Vagina (tissue), 2 donors: ENCODE results near the gene RIC1. TPM values are rescaled to one million over a fixed set of nuclear protein-coding genes. Genes with fewer than 3 reads are reported as not detected.
"Not testable (repeated sequence)": the region's sequence is repeated elsewhere in the genome, so short reads cannot be mapped to it uniquely, and the experiment has no call there.

Experiments used
- DNase-seq, 2 donors: peaks; one replicate each; pipeline ENCODE4 v3.0.0-alpha.2; 2017; ENCODE audit errors: extremely low spot score in 2 of 2
- H3K27ac ChIP-seq: fragments of 200-600 bp; sonication (generic); one replicate; pipeline ENCODE4 v1.5.1; 2019
- H3K27me3 ChIP-seq: fragments of 200-600 bp; sonication (generic); one replicate; pipeline ENCODE4 v1.5.1; 2019
- H3K36me3 ChIP-seq, 2 donors: fragments of 200-600 bp; sonication (generic); one replicate each; pipeline ENCODE4 v1.5.1; 2017 to 2019
- H3K4me1 ChIP-seq: fragments of 200-600 bp; sonication (generic); one replicate; pipeline ENCODE4 v1.5.1; 2019
- H3K4me3 ChIP-seq, 2 donors: fragments of 200-600 bp; sonication (generic); 1 replicate in 1 of 2; 2 replicates in 1 of 2; pipeline ENCODE4 v1.5.1; 2016 to 2019
- H3K9me3 ChIP-seq: fragments of 200-600 bp; sonication (generic); one replicate; pipeline ENCODE4 v1.5.1; 2019
- POLR2A ChIP-seq, 2 donors: fragments of 450-650 bp; IDR thresholded peaks; one replicate each; pipeline ENCODE4 v1.6.1; 2017; ENCODE audit warnings: antibody characterized with exemption in 2 of 2, mild to moderate bottlenecking in 2 of 2, moderate library complexity in 2 of 2
- POLR2AphosphoS5 ChIP-seq, 2 donors: sonication (generic); formaldehyde crosslinking; IDR thresholded peaks; one replicate each; pipeline ENCODE4 v1.9.0; 2017; ENCODE audit warnings: antibody characterized with exemption in 2 of 2, mild to moderate bottlenecking in 2 of 2, low read depth in 1 of 2; ENCODE audit not compliant: insufficient read depth in 1 of 2
- intact Hi-C: fragments of 100-400 bp; cut with DNase I; formaldehyde crosslinking; loops from one replicate; pipeline ENCODE4 v1.15.1; 2023
- total RNA-seq: library from RNA; depleted of rRNA; stranded (reverse); fragments of >200 nt; gene quantifications from one replicate; pipeline ENCODE4 v1.2.3, GENCODE V29; 2016
- TF ChIP-seq, protein P1 (sequence below), 3 experiments: fragments of 450-650 bp in 2 of 3; fragments of 200-600 bp in 1 of 3; sonication (generic) in 1 of 3; IDR thresholded peaks; one replicate each; pipeline ENCODE4 v1.5.1; 2017 to 2019; ENCODE audit warnings: antibody characterized with exemption in 3 of 3, mild to moderate bottlenecking in 2 of 3, moderate library complexity in 2 of 3

RIC1 gene
- total RNA-seq, 1 donor from 2014 or later, result 49.8 TPM

DNA sequence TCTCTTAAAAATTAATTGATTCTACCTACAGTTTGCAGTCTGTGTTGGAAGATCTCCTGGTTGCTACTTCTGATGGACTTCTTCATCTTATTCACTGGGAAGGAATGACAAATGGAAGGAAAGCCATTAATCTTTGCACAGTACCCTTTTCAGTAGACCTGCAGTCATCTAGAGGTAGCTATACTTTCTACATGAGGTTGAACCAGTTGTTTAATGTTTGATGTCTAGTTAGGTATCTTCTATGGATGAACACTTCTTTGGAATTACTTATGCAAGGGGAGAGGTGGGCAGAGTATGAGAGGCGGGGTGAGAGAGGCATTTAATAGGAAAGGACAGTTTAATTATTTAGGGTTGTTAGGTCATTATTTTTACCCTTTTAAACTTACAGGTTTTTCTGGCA is 91.2 kb downstream of the RIC1 start:
- no peaks in the 10 kb centered on the region for H3K9me3 ChIP-seq
- H3K36me3 ChIP-seq, result peaks cover 0 to 23% of the 10 kb centered on the region in 2 donors
- no peak for DNase-seq
- intact Hi-C loops, result no loop called here
- H3K4me1 ChIP-seq, result peaks cover 10% of the 10 kb centered on the region
- H3K27ac ChIP-seq, result no peak overlapping the region
- H3K27me3 ChIP-seq, result no peaks in the 10 kb centered on the region
- H3K4me3 ChIP-seq, result no peak overlapping the region
- TF ChIP-seq POLR2A (IDR thresholded peaks at IDR 0.05), result no peak
- no peak for TF ChIP-seq POLR2AphosphoS5 (IDR thresholded peaks at IDR 0.05; ENCODE audit: insufficient read depth in 1 of 2, low read depth in 1 of 2)
- TF ChIP-seq, protein P1, sequence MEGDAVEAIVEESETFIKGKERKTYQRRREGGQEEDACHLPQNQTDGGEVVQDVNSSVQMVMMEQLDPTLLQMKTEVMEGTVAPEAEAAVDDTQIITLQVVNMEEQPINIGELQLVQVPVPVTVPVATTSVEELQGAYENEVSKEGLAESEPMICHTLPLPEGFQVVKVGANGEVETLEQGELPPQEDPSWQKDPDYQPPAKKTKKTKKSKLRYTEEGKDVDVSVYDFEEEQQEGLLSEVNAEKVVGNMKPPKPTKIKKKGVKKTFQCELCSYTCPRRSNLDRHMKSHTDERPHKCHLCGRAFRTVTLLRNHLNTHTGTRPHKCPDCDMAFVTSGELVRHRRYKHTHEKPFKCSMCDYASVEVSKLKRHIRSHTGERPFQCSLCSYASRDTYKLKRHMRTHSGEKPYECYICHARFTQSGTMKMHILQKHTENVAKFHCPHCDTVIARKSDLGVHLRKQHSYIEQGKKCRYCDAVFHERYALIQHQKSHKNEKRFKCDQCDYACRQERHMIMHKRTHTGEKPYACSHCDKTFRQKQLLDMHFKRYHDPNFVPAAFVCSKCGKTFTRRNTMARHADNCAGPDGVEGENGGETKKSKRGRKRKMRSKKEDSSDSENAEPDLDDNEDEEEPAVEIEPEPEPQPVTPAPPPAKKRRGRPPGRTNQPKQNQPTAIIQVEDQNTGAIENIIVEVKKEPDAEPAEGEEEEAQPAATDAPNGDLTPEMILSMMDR (IDR thresholded peaks at IDR 0.05), result no peak

DNA sequence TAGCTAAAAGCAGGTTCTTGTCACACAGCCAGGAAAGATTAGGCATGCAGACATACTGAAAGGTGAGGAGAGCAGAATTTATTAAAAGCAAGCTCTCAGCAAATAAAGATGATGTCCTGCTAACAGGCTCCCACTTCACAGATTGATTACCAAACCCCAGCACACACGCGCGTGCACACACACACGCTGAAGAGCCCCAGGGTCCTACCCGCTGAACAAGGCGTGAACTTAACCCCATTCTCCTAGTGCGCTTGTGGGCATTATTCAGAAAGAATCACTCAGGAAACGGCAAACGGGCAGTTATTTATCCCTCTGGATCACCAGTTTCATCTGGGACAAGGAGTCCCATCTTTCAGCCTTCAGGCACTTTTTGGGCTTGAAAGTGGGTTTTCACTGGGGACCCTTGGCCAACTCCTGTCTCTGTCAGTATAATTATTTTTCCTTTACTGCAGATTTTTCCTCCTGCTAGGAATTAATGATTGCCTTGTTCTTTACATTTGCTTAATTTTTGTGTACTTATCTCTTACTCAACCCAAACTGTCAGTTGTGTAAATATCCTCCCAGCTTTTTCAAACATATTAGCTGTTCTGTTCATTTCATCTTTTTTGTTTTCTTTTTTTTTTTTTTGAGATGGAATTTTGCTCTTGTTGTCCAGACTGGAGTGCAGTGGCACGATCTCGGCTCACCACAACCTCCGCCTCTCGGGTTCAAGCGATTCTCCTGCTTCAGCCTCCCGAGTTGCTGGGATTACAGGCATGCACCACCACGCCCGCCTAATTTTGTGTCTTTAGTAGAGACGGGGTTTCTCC is 92.6 kb downstream of the RIC1 start:
- no peak overlapping the region for H3K4me3 ChIP-seq
- H3K27ac ChIP-seq, result no peak overlapping the region
- H3K27me3 ChIP-seq, result no peaks in the 10 kb centered on the region
- DNase-seq, result no peak
- H3K36me3 ChIP-seq, result peaks cover 0 to 10% of the 10 kb centered on the region in 2 donors
- TF ChIP-seq POLR2A (IDR thresholded peaks at IDR 0.05), result no peak
- TF ChIP-seq, protein P1 (IDR thresholded peaks at IDR 0.05), result no peak
- no peak for TF ChIP-seq POLR2AphosphoS5 (IDR thresholded peaks at IDR 0.05; ENCODE audit: insufficient read depth in 1 of 2, low read depth in 1 of 2)
- intact Hi-C loops, result no loop called here
- H3K9me3 ChIP-seq, result no peaks in the 10 kb centered on the region
- H3K4me1 ChIP-seq, result peaks cover 10% of the 10 kb centered on the region

DNA sequence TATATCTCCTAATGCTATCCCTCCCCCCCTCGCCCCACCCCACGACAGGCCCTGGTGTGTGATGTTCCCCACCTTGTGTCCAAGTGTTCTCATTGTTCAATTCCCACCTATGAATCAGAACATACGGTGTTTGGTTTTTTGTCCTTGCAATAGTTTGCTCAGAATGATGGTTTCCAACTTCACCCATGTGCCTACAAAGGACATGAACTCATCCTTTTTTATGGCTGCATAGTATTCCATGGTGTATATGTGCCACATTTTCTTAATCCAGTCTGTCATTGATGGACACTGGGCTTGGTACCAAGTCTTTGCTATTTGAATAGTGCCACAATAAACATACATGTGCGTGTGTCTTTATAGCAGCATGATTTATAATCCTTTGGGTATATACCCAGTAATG is 93.8 kb downstream of the RIC1 start:
- H3K27me3 ChIP-seq, intact Hi-C loops, H3K4me3 ChIP-seq, DNase-seq, H3K27ac ChIP-seq, H3K9me3 ChIP-seq: not testable (repeated sequence)
- Histone ChIP-seq H3K36me3 (peaks cover 0 to 14% of the 10 kb centered on the region in 2 donors), H3K4me1 (peaks cover 10% of the 10 kb centered on the region)

DNA sequence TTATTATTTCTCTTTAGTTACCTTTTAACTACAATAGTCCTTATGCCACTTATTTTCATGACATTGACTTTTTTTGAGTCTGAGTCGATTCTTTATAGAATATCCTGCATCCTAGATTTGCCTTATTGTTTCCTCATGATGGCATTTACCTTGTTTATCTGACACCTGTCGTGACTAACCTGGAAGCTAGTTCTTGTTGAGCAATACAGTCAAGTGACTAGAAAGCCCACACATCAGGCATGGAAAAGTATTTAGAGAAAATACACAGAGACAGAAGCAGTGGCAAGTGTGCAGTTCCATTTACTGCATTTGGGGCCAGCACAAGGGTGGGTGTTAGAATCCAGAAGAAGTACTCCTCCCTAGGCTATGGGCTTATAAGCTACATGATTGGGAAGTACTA is 106.2 kb downstream of the RIC1 start:
- intact Hi-C loops, result no loop called here
- no peak for DNase-seq
- TF ChIP-seq, protein P1 (IDR thresholded peaks at IDR 0.05), result no peak
- TF ChIP-seq POLR2A (IDR thresholded peaks at IDR 0.05), result no peak
- no peak for TF ChIP-seq POLR2AphosphoS5 (IDR thresholded peaks at IDR 0.05; ENCODE audit: insufficient read depth in 1 of 2, low read depth in 1 of 2)
- peaks cover 0 to 13% of the 10 kb centered on the region in 2 donors for H3K36me3 ChIP-seq
- H3K4me1 ChIP-seq, result no peaks in the 10 kb centered on the region
- H3K4me3 ChIP-seq, result no peak overlapping the region
- H3K27me3 ChIP-seq, result no peaks in the 10 kb centered on the region
- no peak overlapping the region for H3K27ac ChIP-seq
- no peaks in the 10 kb centered on the region for H3K9me3 ChIP-seq

DNA sequence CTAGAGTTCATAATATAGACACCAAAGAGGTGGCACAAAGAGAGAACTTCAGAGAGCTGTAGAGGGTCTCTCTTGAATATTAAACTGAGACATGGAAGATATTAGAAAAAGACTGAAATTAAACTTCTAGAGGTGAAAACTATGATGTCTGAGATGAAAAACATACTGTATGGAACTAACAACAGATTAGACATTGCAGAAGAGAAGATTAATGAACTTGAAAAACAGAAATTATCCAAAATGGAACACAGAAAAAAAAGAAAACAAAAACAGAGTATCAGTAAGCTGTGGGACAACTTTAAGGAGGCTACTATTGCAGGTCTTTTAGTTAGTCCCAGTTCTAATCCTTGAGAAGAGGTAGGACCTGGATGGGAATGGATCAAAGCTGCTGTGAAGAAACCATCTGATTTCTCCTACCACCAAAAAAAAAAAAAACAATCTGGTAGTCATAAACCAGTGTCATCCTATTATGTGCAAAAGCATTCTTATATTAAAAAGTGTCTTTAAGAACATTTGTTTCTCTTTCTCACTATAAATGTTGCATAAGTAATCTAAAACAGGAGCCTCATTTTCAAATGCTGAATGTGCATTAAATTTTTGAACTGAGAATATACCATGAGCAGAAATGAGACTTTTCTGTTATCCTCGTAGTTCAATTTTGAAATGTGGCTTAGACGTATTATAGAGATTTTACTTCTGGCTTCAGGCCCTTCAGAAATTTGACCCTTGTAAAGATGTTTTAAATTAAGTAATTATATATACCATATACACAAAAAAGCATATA is 107.8 kb downstream of the RIC1 start:
- Histone ChIP-seq H3K4me1 (no peaks in the 10 kb centered on the region), H3K27me3 (no peaks in the 10 kb centered on the region), H3K27ac (no peak overlapping the region), H3K36me3 (peaks cover 0 to 13% of the 10 kb centered on the region in 2 donors), H3K9me3 (no peaks in the 10 kb centered on the region), H3K4me3 (no peak overlapping the region)
- no peak for DNase-seq
- no peak for TF ChIP-seq POLR2A (IDR thresholded peaks at IDR 0.05)
- TF ChIP-seq, protein P1 (IDR thresholded peaks at IDR 0.05), result no peak
- TF ChIP-seq POLR2AphosphoS5 (IDR thresholded peaks at IDR 0.05; ENCODE audit: insufficient read depth in 1 of 2, low read depth in 1 of 2), result no peak
- intact Hi-C loops, result no loop called here
